ENCODE measurements around the gene GSTP1. TPM values are rescaled to one million over a fixed set of nuclear protein-coding genes. Genes with fewer than 3 reads are reported as not detected.

GSTP1 gene
- total and polyA plus RNA-seq, 2 donors (not counting 1 experiment from before 2014, with no cell fraction given), result 360 to 642 TPM

- Histone ChIP-seq H3K4me2 (ENCODE audit: extremely low read depth, insufficient read depth, low read length) (no peak overlapping the region), H2AFZ (ENCODE audit: low read length) (no peak overlapping the region), H3K79me2 (ENCODE audit: control insufficient read depth, insufficient read depth, low read length) (no peaks in the 10 kb centered on the region), H3K27me3 (ENCODE audit: control insufficient read depth, insufficient read depth, low read length) (peaks cover 15% of the 10 kb centered on the region), H3K36me3 (ENCODE audit: control insufficient read depth, insufficient read depth, low read length) (peaks cover 6% of the 10 kb centered on the region), H4K20me1 (ENCODE audit: control insufficient read depth, extremely low read depth, insufficient read depth, low read length) (no peaks in the 10 kb centered on the region), H3K9me3 (ENCODE audit: control insufficient read depth, insufficient read depth, low read depth, low read length) (no peaks in the 10 kb centered on the region), H3K4me1 (ENCODE audit: control insufficient read depth, extremely low read depth, insufficient read depth, low read length) (no peaks in the 10 kb centered on the region), H3K27ac (ENCODE audit: insufficient read depth, low read length) (no peak overlapping the region), H3K9ac (ENCODE audit: insufficient read depth, low read length) (no peak overlapping the region), H3K4me3 (replicated peaks in 1 of 4; ENCODE audit: control extremely low read depth in 1 of 4, insufficient read depth in 1 of 4, low read depth in 3 of 4, low read length in 4 of 4) (peak overlapping the region in 1 of 4 experiments; percentile 21)
- TF ChIP-seq CTCF (conservative IDR thresholded peaks at IDR 0.05 in 1 of 2, IDR thresholded peaks at IDR 0.05 in 1 of 2; ENCODE audit: low read depth in 1 of 2, low read length in 2 of 2) (peak; percentile 54 to 71), EZH2 (IDR thresholded peaks at IDR 0.05; ENCODE audit: low read length, missing control alignments) (no peak)
- DNase-seq (ENCODE audit: low read depth in 2 of 2), result peak; percentile 16 to 26
Observed at GRCh38 chr11:67613960-67614715, 30.5 kb downstream of the GSTP1 start.

GRCh38 chr11:67614730-67615714 is 31.4 kb downstream of the GSTP1 start:
- TF ChIP-seq EZH2 (IDR thresholded peaks at IDR 0.05; ENCODE audit: low read length, missing control alignments), result no peak
- TF ChIP-seq CTCF (conservative IDR thresholded peaks at IDR 0.05 in 1 of 2, IDR thresholded peaks at IDR 0.05 in 1 of 2; ENCODE audit: low read depth in 1 of 2, low read length in 2 of 2), result peak; percentile 3 to 49
- Histone ChIP-seq H3K4me1 (ENCODE audit: control insufficient read depth, extremely low read depth, insufficient read depth, low read length) (no peaks in the 10 kb centered on the region), H3K4me3 (replicated peaks in 1 of 4; ENCODE audit: control extremely low read depth in 1 of 4, insufficient read depth in 1 of 4, low read depth in 3 of 4, low read length in 4 of 4) (no peak overlapping the region), H3K4me2 (ENCODE audit: extremely low read depth, insufficient read depth, low read length) (no peak overlapping the region), H3K9ac (ENCODE audit: insufficient read depth, low read length) (no peak overlapping the region), H2AFZ (ENCODE audit: low read length) (no peak overlapping the region), H3K36me3 (ENCODE audit: control insufficient read depth, insufficient read depth, low read length) (peaks cover 4% of the 10 kb centered on the region), H3K9me3 (ENCODE audit: control insufficient read depth, insufficient read depth, low read depth, low read length) (no peaks in the 10 kb centered on the region), H3K79me2 (ENCODE audit: control insufficient read depth, insufficient read depth, low read length) (no peaks in the 10 kb centered on the region), H3K27ac (ENCODE audit: insufficient read depth, low read length) (no peak overlapping the region), H4K20me1 (ENCODE audit: control insufficient read depth, extremely low read depth, insufficient read depth, low read length) (no peaks in the 10 kb centered on the region), H3K27me3 (ENCODE audit: control insufficient read depth, insufficient read depth, low read length) (peaks cover 15% of the 10 kb centered on the region)
- DNase-seq (ENCODE audit: low read depth in 2 of 2), result no peak
